ENCODE data around the gene ADIPOR2.

ADIPOR2 gene

GRCh38 chr12:1695886-1696670, 5.2 kb downstream of the ADIPOR2 start:
- H3K4me1 ChIP-seq (ENCODE audit: insufficient read depth, poor library complexity, severe bottlenecking): peaks cover 11% of the 10 kb centered on the region
- H3K4me3 ChIP-seq (ENCODE audit: severe bottlenecking): no peak overlapping the region
- TF ChIP-seq, protein P1, sequence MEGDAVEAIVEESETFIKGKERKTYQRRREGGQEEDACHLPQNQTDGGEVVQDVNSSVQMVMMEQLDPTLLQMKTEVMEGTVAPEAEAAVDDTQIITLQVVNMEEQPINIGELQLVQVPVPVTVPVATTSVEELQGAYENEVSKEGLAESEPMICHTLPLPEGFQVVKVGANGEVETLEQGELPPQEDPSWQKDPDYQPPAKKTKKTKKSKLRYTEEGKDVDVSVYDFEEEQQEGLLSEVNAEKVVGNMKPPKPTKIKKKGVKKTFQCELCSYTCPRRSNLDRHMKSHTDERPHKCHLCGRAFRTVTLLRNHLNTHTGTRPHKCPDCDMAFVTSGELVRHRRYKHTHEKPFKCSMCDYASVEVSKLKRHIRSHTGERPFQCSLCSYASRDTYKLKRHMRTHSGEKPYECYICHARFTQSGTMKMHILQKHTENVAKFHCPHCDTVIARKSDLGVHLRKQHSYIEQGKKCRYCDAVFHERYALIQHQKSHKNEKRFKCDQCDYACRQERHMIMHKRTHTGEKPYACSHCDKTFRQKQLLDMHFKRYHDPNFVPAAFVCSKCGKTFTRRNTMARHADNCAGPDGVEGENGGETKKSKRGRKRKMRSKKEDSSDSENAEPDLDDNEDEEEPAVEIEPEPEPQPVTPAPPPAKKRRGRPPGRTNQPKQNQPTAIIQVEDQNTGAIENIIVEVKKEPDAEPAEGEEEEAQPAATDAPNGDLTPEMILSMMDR (IDR thresholded peaks at IDR 0.05; ENCODE audit: poor library complexity, severe bottlenecking): no peak
- no peak overlapping the region for H3K27ac ChIP-seq (ENCODE audit: poor library complexity, severe bottlenecking)
- ATAC-seq (ENCODE audit: low read depth) (no peak), DNase-seq (ENCODE audit: low spot score) (no peak)
- peaks cover 48% of the 10 kb centered on the region for H3K36me3 ChIP-seq (ENCODE audit: low read depth)
- H3K27me3 ChIP-seq (ENCODE audit: insufficient read depth, poor library complexity, severe bottlenecking): no peaks in the 10 kb centered on the region
- H3K9me3 ChIP-seq (ENCODE audit: severe bottlenecking): no peaks in the 10 kb centered on the region

GRCh38 chr12:1696800-1697199, 5.9 kb downstream of the ADIPOR2 start:
- DNase-seq (ENCODE audit: low spot score) (no peak), ATAC-seq (ENCODE audit: low read depth) (peak; percentile 14; the same call in 2 of the 3 replicates)
- Histone ChIP-seq H3K4me1 (ENCODE audit: insufficient read depth, poor library complexity, severe bottlenecking) (peaks cover 11% of the 10 kb centered on the region), H3K27ac (ENCODE audit: poor library complexity, severe bottlenecking) (no peak overlapping the region), H3K27me3 (ENCODE audit: insufficient read depth, poor library complexity, severe bottlenecking) (no peaks in the 10 kb centered on the region), H3K36me3 (ENCODE audit: low read depth) (peaks cover 48% of the 10 kb centered on the region), H3K4me3 (ENCODE audit: severe bottlenecking) (no peak overlapping the region), H3K9me3 (ENCODE audit: severe bottlenecking) (no peaks in the 10 kb centered on the region)
- TF ChIP-seq, protein P1 (IDR thresholded peaks at IDR 0.05; ENCODE audit: poor library complexity, severe bottlenecking): no peak

DNA sequence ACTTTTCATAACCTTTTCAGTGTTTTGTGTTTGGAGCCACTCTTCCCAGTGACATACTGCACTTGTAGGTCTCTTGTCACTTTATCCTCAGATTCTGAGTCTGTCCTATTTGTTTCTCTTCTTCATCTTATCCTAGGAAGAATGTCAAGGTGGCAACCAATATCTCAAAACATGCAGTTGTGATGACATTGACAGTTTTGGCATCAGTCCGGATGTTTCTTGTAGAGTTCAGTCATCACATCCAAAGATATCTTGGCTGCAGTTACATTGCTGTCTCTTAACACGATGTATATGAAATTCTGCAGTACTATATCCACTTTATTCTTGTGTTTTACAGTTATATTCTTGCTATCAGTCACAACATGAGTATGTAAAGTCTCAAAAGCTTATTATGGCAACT, 6.4 kb downstream of the ADIPOR2 start:
- no peak overlapping the region for H3K27ac ChIP-seq (ENCODE audit: poor library complexity, severe bottlenecking)
- H3K27me3 ChIP-seq (ENCODE audit: insufficient read depth, poor library complexity, severe bottlenecking): no peaks in the 10 kb centered on the region
- no peak for ATAC-seq (ENCODE audit: low read depth)
- TF ChIP-seq, protein P1 (IDR thresholded peaks at IDR 0.05; ENCODE audit: poor library complexity, severe bottlenecking): no peak
- H3K4me3 ChIP-seq (ENCODE audit: severe bottlenecking): no peak overlapping the region
- H3K9me3 ChIP-seq (ENCODE audit: severe bottlenecking): no peaks in the 10 kb centered on the region
- peaks cover 8% of the 10 kb centered on the region for H3K4me1 ChIP-seq (ENCODE audit: insufficient read depth, poor library complexity, severe bottlenecking)
- peaks cover 48% of the 10 kb centered on the region for H3K36me3 ChIP-seq (ENCODE audit: low read depth)
- DNase-seq (ENCODE audit: low spot score): no peak

GRCh38 chr12:1698720-1699119, 7.8 kb downstream of the ADIPOR2 start:
- no peak for DNase-seq (ENCODE audit: low spot score)
- Histone ChIP-seq H3K4me1 (ENCODE audit: insufficient read depth, poor library complexity, severe bottlenecking) (no peaks in the 10 kb centered on the region), H3K36me3 (ENCODE audit: low read depth) (peaks cover 45% of the 10 kb centered on the region), H3K4me3 (ENCODE audit: severe bottlenecking) (no peak overlapping the region), H3K27me3 (ENCODE audit: insufficient read depth, poor library complexity, severe bottlenecking) (no peaks in the 10 kb centered on the region), H3K9me3 (ENCODE audit: severe bottlenecking) (no peaks in the 10 kb centered on the region), H3K27ac (ENCODE audit: poor library complexity, severe bottlenecking) (no peak overlapping the region)
- no peak for ATAC-seq (ENCODE audit: low read depth)
- TF ChIP-seq, protein P1 (IDR thresholded peaks at IDR 0.05; ENCODE audit: poor library complexity, severe bottlenecking): peak; percentile 31

DNA sequence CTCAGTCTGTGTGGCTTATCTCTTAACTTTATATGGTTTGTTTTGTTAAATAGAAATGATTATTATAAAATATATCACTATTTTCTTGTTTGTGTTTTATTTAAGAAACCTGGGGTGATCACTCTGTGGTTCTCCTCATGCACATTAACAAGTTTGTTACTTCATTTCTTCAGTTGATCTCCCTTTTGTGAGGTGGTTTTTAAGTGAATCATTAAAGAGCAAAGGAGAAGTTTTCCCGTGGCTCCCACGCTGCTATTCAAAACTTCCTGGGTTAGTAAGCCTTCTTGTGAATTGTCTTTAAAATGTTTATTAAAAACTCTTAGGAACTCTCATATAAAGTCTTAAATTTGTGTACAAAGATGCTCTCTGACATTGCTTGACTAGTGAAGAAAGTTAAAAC, 11.8 kb downstream of the ADIPOR2 start:
- Histone ChIP-seq H3K4me1 (ENCODE audit: insufficient read depth, poor library complexity, severe bottlenecking) (peaks cover 16% of the 10 kb centered on the region), H3K36me3 (ENCODE audit: low read depth) (peaks cover 40% of the 10 kb centered on the region), H3K4me3 (ENCODE audit: severe bottlenecking) (no peak overlapping the region), H3K27me3 (ENCODE audit: insufficient read depth, poor library complexity, severe bottlenecking) (no peaks in the 10 kb centered on the region), H3K27ac (ENCODE audit: poor library complexity, severe bottlenecking) (no peak overlapping the region), H3K9me3 (ENCODE audit: severe bottlenecking) (no peaks in the 10 kb centered on the region)
- no peak for DNase-seq (ENCODE audit: low spot score)
- TF ChIP-seq, protein P1 (IDR thresholded peaks at IDR 0.05; ENCODE audit: poor library complexity, severe bottlenecking): no peak
- no peak for ATAC-seq (ENCODE audit: low read depth)

Measured in RWPE2 (cell line).